Fibroblast of skin of left quadriceps (primary cell): Measurements from ENCODE around the gene PPP1R3A.

Experiments used
- DNase-seq, 2 experiments: peaks; one replicate each; pipeline ENCODE4 v3.0.0-alpha.2; 2013; ENCODE audit warnings: low read depth in 2 of 2

PPP1R3A gene

GRCh38 chr7:113878394-113878992 is 40.3 kb downstream of the PPP1R3A start:
- no peak for DNase-seq

- no peak for DNase-seq
Measured at GRCh38 chr7:113875224-113875623, 43.6 kb downstream of the PPP1R3A start.

GRCh38 chr7:113873554-113874151 is 45.2 kb downstream of the PPP1R3A start:
- no peak for DNase-seq

GRCh38 chr7:113872981-113873380 is 45.8 kb downstream of the PPP1R3A start:
- DNase-seq = no peak

- no peak for DNase-seq
Measured at GRCh38 chr7:113867325-113867724, 51.5 kb downstream of the PPP1R3A start.

- no peak for DNase-seq
Measured at GRCh38 chr7:113856010-113856409, 62.8 kb downstream of the PPP1R3A start.

GRCh38 chr7:113840954-113841353 is 77.9 kb downstream of the PPP1R3A start:
- DNase-seq = no peak

- DNase-seq = no peak
Measured at GRCh38 chr7:113835367-113835766, 83.4 kb downstream of the PPP1R3A start.

- no peak for DNase-seq
Measured at GRCh38 chr7:113832196-113832745, 86.5 kb downstream of the PPP1R3A start.

- DNase-seq = no peak
Measured at GRCh38 chr7:113831556-113831955, 87.3 kb downstream of the PPP1R3A start.

- DNase-seq = no peak
Measured at GRCh38 chr7:113828581-113828980, 90.2 kb downstream of the PPP1R3A start.
